NOMO-1 treated with dmso at 0.1 percent for 144 hours (cell line): Measurements from ENCODE around the gene PPP2R3A.
"Not testable (repeated sequence)": the region's sequence is repeated elsewhere in the genome, so short reads cannot be mapped to it uniquely, and the experiment has no call there.

Experiments
- DNase-seq: peaks from one replicate; lab custom pipeline; 2025; ENCODE audit not compliant: unreplicated experiment; lab: John Stamatoyannopoulos, UW

PPP2R3A gene

GRCh38 chr3:136146981-136147729 lies 181.6 kb downstream of the PPP2R3A start:
- no peak for DNase-seq

GRCh38 chr3:136149667-136150066 lies 184.1 kb downstream of the PPP2R3A start:
- DNase-seq, result no peak

- no peak for DNase-seq
Observed at GRCh38 chr3:136151219-136151618, 185.7 kb downstream of the PPP2R3A start.

GRCh38 chr3:136152176-136152843 lies 186.8 kb downstream of the PPP2R3A start:
- DNase-seq, result no peak

GRCh38 chr3:136152963-136153362 lies 187.4 kb downstream of the PPP2R3A start:
- DNase-seq, result no peak

- DNase-seq, result no peak
Observed at GRCh38 chr3:136161516-136161915, 196.0 kb downstream of the PPP2R3A start.

GRCh38 chr3:136162322-136162721 lies 196.8 kb downstream of the PPP2R3A start:
- DNase-seq, result no peak

- not testable (repeated sequence) for DNase-seq
Observed at GRCh38 chr3:136163607-136164006, 198.1 kb downstream of the PPP2R3A start.

- no peak for DNase-seq
Observed at GRCh38 chr3:136166507-136166906, 201.0 kb downstream of the PPP2R3A start.

- DNase-seq, result not testable (repeated sequence)
Observed at GRCh38 chr3:136168236-136168635, 202.7 kb downstream of the PPP2R3A start.

- no peak for DNase-seq
Observed at GRCh38 chr3:136171097-136171542, 205.6 kb downstream of the PPP2R3A start.

- no peak for DNase-seq
Observed at GRCh38 chr3:136173939-136174490, 208.5 kb downstream of the PPP2R3A start.

GRCh38 chr3:136177876-136178275 lies 212.3 kb downstream of the PPP2R3A start:
- DNase-seq, result no peak

- no peak for DNase-seq
Observed at GRCh38 chr3:136181741-136182140, 216.2 kb downstream of the PPP2R3A start.

- no peak for DNase-seq
Observed at GRCh38 chr3:136184703-136185102, 219.2 kb downstream of the PPP2R3A start.

- no peak for DNase-seq
Observed at GRCh38 chr3:136186344-136186743, 220.8 kb downstream of the PPP2R3A start.

- DNase-seq, result no peak
Observed at GRCh38 chr3:136186846-136187245, 221.3 kb downstream of the PPP2R3A start.

- no peak for DNase-seq
Observed at GRCh38 chr3:136187868-136188267, 222.3 kb downstream of the PPP2R3A start.

- no peak for DNase-seq
Observed at GRCh38 chr3:136189043-136189442, 223.5 kb downstream of the PPP2R3A start.

- DNase-seq, result no peak
Observed at GRCh38 chr3:136189859-136190617, 224.5 kb downstream of the PPP2R3A start.

- not testable (repeated sequence) for DNase-seq
Observed at GRCh38 chr3:136192195-136192594, 226.7 kb downstream of the PPP2R3A start.
